Hepatocyte (in vitro differentiated cells): Measurements from ENCODE around the gene NDUFA11. TPM values are rescaled to one million over a fixed set of nuclear protein-coding genes. Genes with fewer than 3 reads are reported as not detected.

ENCODE experiments used
- DNase-seq: peaks from one replicate; pipeline ENCODE4 v3.0.0-alpha.2; 2016; ENCODE audit warnings: low spot score
- H2AFZ ChIP-seq: fragments of 200-600 bp; sonication (generic); 2 replicates; pipeline ENCODE4 v1.6.0; 2016; ENCODE audit warnings: antibody characterized with exemption, mild to moderate bottlenecking
- H3K27ac ChIP-seq: fragments of 200-600 bp; sonication (generic); 2 replicates; pipeline ENCODE4 v1.5.1; 2016; ENCODE audit warnings: mild to moderate bottlenecking
- H3K27me3 ChIP-seq: fragments of 200-600 bp; sonication (generic); 2 replicates; pipeline ENCODE4 v1.6.1; 2016
- H3K36me3 ChIP-seq: fragments of 200-600 bp; sonication (generic); replicated peaks from 2 replicates; pipeline ENCODE4 v1.5.1; 2016; ENCODE audit warnings: low read depth; ENCODE audit not compliant: insufficient read depth
- H3K4me1 ChIP-seq: fragments of 200-600 bp; sonication (generic); 2 replicates; pipeline ENCODE4 v1.5.1; 2016; ENCODE audit warnings: mild to moderate bottlenecking, moderate library complexity; ENCODE audit not compliant: insufficient read depth
- H3K4me2 ChIP-seq: fragments of 200-600 bp; sonication (generic); 2 replicates; pipeline ENCODE4 v1.6.0; 2016
- H3K4me3 ChIP-seq: fragments of 200-600 bp; sonication (generic); 2 replicates; pipeline ENCODE4 v1.5.1; 2016; ENCODE audit warnings: mild to moderate bottlenecking
- H3K79me2 ChIP-seq: fragments of 200-600 bp; sonication (generic); 2 replicates; pipeline ENCODE4 v1.6.0; 2017; ENCODE audit warnings: mild to moderate bottlenecking
- H3K9me2 ChIP-seq: fragments of 200-600 bp; sonication (generic); replicated peaks from 2 replicates; pipeline ENCODE4 v1.6.0; 2017; ENCODE audit warnings: mild to moderate bottlenecking; ENCODE audit not compliant: insufficient read depth
- H3K9me3 ChIP-seq: fragments of 200-600 bp; sonication (generic); 2 replicates; pipeline ENCODE4 v1.5.1; 2016; ENCODE audit warnings: low read depth, mild to moderate bottlenecking
- H4K20me1 ChIP-seq: fragments of 200-600 bp; sonication (generic); 2 replicates; pipeline ENCODE4 v1.6.0; 2016; ENCODE audit warnings: mild to moderate bottlenecking; ENCODE audit not compliant: insufficient read depth, poor library complexity, severe bottlenecking
- CTCF ChIP-seq: fragments of 200-600 bp; sonication (generic); IDR thresholded peaks from 2 replicates; pipeline ENCODE4 v1.5.1; 2016; ENCODE audit warnings: antibody characterized with exemption, mild to moderate bottlenecking; ENCODE audit not compliant: poor library complexity
- EZH2 ChIP-seq: fragments of 200-600 bp; sonication (generic); IDR thresholded peaks from 2 replicates; pipeline ENCODE4 v1.6.1; 2016; ENCODE audit warnings: antibody characterized with exemption, mild to moderate bottlenecking, borderline replicate concordance
- EZH2phosphoT487 ChIP-seq: fragments of 200-600 bp; sonication (generic); IDR thresholded peaks from one replicate; pipeline ENCODE4 v1.6.1; 2018; ENCODE audit warnings: antibody characterized with exemption, mild to moderate bottlenecking, low read depth, moderate library complexity; ENCODE audit not compliant: unreplicated experiment, severe bottlenecking
- WGBS: methylation state at CpG from one replicate; pipeline ENCODE4 v1.1.6; 2016; ENCODE audit warnings: low lambda C conversion rate; ENCODE audit errors: missing lambda C conversion rate; 5-methylcytosine and 5-hydroxymethylcytosine counted together
- polyA plus RNA-seq: library from polyadenylated mRNA; unstranded; fragments of >200 nt; fragmentation: Nextera tagmentation; extraction: Ambion mirVana; gene quantifications from 2 replicates; pipeline ENCODE4 v1.2.1, GENCODE V29; 2016
- total RNA-seq: library from RNA; depleted of rRNA; stranded (reverse); fragments of >200 nt; gene quantifications from 2 replicates; pipeline ENCODE4 v1.2.3, GENCODE V29; 2014

Gene NDUFA11
- total and polyA plus RNA-seq, 2 experiments from 2014 or later = 158 to 441 TPM

GRCh38 chr19:5896365-5897076, 7.1 kb downstream of the NDUFA11 start:
- Histone ChIP-seq H3K9me2 (no peaks in the 10 kb centered on the region), H3K27me3 (no peaks in the 10 kb centered on the region), H3K9me3 (no peaks in the 10 kb centered on the region), H4K20me1 (peaks cover 25% of the 10 kb centered on the region), H3K4me2 (no peak overlapping the region), H3K4me1 (peaks cover 12% of the 10 kb centered on the region), H2AFZ (no peak overlapping the region), H3K36me3 (no peaks in the 10 kb centered on the region), H3K79me2 (peaks cover 32% of the 10 kb centered on the region), H3K27ac (no peak overlapping the region), H3K4me3 (no peak overlapping the region)
- WGBS = 97% methylated on average over 28 of the region's 29 CpGs
- no peak for DNase-seq
- no peak for TF ChIP-seq EZH2
- TF ChIP-seq EZH2phosphoT487 = no peak
- TF ChIP-seq CTCF = no peak

GRCh38 chr19:5895890-5896289, 7.7 kb downstream of the NDUFA11 start:
- Histone ChIP-seq H3K27ac (no peak overlapping the region), H3K4me1 (peaks cover 12% of the 10 kb centered on the region), H3K36me3 (no peaks in the 10 kb centered on the region), H3K9me2 (no peaks in the 10 kb centered on the region), H4K20me1 (peaks cover 25% of the 10 kb centered on the region), H3K79me2 (peaks cover 25% of the 10 kb centered on the region), H2AFZ (no peak overlapping the region), H3K27me3 (no peaks in the 10 kb centered on the region), H3K4me3 (no peak overlapping the region), H3K9me3 (no peaks in the 10 kb centered on the region), H3K4me2 (no peak overlapping the region)
- 90% methylated on average over 8 of the region's 8 CpGs for WGBS
- TF ChIP-seq EZH2phosphoT487 (no peak), CTCF (no peak), EZH2 (no peak)
- no peak for DNase-seq

- WGBS = 91% methylated on average over 15 of the region's 15 CpGs
- Histone ChIP-seq H3K36me3 (no peaks in the 10 kb centered on the region), H3K27ac (no peak overlapping the region), H3K4me2 (no peak overlapping the region), H4K20me1 (peaks cover 22% of the 10 kb centered on the region), H3K79me2 (peaks cover 21% of the 10 kb centered on the region), H3K27me3 (no peaks in the 10 kb centered on the region), H3K9me3 (no peaks in the 10 kb centered on the region), H3K4me3 (no peak overlapping the region), H2AFZ (no peak overlapping the region), H3K4me1 (peaks cover 12% of the 10 kb centered on the region), H3K9me2 (no peaks in the 10 kb centered on the region)
- no peak for TF ChIP-seq CTCF
- TF ChIP-seq EZH2phosphoT487 = no peak
- no peak for TF ChIP-seq EZH2
- DNase-seq = no peak
Measured at GRCh38 chr19:5895409-5895808, 8.2 kb downstream of the NDUFA11 start.
